Measurements from ENCODE around the gene FAM151A.

Gene FAM151A

DNA sequence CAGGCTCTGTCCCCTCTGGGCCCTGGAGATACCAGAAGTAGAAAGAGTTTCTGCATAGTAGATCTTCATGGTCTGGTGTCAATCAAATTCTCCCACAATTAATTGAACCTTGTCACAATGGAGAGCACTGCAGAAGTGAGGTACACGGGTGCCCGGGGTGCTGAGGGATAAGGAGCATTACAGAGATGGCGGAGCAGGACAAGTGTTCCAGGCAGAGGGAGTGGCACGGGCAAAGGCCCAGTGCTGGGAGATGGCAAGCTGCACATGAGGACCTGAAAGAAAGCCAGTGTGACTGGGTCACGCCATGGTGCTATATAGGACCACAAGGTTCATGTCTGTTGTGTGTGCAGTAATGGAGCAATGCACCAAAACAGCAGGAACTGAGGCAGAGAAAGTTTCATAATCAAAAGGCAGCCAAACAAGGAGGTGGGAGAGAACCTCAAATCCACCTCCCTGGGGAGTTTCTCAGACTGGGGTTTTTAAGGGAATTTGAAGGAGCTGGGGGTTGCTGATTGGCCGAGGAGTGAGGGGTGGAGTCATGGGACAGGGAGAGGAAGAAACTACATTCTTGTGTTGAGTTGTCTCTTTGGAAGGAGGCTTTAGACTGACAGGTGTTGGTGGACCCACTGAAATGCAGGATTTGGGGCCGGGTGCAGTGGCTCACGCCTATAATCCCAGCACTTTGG is 47.6 kb downstream of the FAM151A start:
- no peak for DNase-seq

DNA sequence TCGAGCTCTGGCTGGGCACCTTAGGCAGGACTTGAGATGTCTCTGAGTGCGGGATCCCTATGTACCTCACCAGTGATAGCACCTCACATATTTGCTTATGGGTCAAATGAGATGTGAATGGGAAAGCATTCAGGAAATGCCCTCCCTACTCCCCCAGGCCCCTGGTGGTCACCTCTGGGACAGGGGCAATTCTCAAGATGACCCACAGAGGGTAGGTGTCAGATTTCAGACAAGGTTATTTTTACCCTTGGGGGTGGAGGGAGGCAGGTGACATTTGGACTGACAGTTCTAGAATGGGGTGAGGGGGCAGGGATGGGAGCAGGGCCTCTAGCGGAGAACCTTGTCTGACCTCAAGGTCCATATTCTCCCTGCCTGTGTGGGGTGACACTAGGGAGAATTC is 48.2 kb downstream of the FAM151A start:
- no peak for DNase-seq

DNA sequence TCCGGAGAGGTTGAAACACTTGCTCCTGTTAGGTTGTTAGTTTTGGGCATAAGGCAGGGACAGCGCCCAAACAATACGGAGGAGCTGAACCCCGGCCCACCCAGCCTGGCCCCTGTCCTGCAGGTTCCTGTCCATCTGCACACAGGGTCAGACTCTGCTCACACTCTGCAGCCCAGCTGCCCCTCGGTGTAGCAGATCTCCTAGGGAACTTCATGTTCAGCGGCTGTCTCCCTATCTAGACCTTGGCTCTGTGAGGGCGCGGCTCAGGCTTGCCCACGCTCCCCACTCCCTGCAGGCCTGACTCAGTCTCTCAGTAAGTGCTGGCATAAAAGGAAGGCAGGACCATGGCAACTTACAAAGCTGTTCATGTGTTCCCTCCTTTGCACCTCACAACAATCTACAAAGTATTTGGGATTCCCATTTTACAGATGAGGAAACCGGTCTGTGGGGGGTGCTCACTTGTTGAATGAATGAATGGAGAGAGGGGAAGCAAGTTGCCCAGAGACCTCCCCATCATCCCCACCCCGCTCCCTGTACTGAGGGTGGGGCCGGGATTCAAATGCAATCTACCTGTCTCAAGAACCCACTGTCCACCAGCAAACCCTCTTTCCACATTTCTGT is 49.1 kb downstream of the FAM151A start:
- DNase-seq, result no peak

DNA sequence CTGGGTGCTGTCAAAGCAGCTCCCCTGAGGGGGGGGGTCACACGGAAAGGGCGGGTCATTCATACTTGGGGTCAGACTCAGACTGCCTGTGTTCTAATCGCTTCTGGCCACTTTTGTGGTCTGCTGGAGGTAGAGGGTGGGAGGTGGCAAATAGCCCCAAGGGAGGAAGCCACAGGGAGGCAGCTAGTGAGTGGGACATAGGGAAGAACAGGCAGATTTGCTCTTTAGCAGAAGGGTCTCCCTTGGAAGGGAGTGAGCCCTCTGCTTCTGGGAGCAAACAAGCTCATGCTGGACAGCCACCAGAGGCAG is 50.8 kb downstream of the FAM151A start:
- no peak for DNase-seq

DNA sequence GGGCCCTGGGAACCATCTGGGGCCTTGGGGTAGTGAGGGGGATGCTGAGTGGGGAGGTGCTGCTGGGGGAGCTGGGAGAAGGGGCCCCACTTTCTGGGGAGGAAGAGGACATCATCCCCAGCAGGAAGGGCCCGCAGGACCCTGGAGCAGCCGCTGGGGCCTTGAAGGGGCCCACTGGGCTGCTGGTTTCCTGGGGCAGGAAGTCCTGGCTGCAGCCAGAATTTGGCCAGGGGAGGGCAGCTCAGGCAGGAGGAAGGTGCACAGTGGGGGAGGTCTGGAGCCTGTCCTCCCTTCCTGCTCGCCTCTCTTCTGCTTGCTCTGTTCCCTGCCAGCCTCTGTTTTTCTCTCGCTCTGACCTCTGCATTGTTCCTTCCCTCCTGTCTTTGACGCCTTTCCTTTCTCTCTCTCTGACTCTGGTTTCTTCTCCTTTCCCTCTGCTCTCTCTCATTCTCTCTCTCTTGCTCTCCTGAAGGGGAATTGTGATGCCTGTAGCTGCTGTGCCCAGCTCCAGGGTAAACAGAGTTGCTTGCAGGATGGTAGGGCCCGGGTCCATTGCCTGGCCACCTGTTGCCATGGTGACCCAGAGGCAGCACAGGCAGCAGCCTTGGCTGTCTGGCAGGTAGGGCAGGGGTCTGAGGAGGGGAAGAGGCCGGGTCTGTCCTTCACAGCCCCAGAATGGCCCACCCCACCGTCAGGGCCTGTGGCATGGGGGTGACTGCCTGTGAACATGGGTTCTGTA is 51.4 kb downstream of the FAM151A start:
- DNase-seq, result no peak

DNA sequence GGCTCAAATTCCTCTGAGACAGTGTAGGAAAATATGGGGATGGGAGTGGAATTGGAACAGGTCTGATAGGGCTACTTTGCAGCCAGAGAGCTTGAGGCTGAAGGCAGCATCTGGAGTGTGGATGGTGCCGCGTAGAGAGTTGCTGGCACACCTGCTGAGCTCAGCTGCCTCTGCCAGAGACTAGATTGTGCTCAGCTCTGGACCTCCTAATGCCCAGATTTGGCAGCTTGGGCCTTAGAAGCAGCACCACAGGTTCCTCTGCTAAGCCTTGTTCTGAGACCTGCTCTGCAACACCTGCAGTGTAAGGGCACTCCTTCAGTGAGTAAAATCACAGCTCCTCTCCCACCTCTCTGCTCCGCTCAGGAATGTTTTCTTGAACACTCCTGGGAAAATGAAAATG is 52.0 kb downstream of the FAM151A start:
- no peak for DNase-seq

DNA sequence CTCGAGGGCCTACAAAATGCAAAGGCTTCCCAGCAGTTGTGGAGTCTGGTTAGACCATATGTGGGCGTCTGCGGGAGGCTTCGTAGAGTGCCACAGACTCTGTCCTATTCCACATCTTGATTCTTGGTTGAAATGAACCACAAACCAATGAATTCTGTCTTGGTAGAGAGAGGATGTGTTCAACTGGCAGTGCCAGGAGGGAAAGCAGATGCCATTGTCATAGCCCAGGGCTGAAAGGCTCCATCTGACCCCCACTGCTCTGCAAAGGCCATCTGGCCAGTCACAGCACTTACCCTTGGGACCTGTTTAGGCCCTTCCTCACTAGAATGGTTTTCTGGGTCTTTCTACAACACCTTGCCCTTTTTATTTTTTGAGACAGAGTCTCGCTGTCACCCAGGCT is 53.2 kb downstream of the FAM151A start:
- no peak for DNase-seq

DNA sequence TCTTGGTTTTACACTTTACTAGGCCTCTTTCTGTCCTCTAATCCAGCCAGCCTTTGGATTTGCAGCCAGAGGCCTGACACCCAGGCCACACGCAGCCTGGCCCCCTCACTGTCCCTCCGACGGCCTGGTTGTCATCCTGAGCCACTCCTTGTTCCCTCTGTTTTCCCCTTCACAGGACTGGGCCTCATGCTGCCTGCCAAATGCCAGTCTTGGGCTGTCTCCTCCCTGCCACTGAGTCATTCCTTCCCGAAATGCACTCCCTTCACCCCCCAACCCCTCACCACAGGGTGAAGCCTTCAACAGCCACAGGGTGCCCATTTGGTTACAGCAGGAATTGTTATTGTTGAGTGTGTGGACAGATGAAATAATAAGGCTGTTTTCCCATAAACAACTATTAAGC is 54.0 kb downstream of the FAM151A start:
- DNase-seq, result no peak

DNA sequence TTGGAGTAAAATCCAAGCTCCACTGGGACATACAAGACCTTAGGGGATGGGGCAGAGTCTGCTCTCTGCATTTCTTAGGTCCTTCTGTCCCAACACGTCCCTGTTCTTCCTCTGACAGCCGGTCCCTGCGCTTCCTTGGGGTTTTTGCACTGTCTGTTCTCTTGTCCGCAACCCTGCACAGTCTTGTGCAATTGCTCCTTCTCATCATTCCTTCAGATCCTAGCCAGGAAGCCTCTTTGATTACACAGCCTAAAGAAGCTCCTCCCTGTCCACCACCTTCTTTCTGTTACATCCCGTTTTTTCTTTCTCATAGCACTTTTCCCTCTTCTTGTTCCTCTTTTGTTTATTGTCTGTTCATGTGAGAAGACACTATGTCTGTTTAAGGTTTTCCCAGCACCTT is 55.4 kb downstream of the FAM151A start:
- DNase-seq, result no peak

DNA sequence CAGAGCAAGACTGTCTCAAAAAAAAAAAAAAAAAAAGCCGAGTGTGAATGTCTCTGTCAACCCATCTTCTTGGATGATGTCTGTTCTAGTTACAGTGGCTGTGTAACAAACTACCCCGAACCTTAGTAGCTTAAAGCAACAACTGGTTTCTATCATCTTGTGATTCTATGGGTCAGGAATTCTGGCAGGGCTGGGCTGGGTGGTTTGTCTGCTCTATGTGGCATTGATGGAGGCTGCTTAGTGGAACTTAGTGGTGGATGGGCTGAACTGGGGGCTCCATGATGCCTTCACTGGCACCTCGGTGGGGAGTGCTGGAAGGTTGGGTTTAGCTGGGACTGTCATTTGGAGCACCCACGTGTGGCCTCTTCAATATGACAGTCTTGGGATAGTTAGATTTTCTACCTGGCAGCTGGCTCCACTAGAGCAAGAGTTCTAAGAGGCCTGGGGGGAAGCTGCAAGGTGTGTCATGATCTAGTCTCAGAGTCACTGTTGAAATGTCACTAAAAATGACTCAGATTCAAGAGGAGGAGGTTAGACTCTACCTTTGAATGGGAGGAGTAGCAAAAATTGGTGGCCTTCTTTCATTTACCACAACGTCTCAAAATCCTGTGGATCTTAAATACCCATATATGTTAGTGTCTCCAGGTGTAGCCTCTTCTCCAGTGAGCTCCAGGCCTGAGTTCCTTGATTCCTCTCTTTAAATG is 56.7 kb downstream of the FAM151A start:
- DNase-seq, result no peak

DNA sequence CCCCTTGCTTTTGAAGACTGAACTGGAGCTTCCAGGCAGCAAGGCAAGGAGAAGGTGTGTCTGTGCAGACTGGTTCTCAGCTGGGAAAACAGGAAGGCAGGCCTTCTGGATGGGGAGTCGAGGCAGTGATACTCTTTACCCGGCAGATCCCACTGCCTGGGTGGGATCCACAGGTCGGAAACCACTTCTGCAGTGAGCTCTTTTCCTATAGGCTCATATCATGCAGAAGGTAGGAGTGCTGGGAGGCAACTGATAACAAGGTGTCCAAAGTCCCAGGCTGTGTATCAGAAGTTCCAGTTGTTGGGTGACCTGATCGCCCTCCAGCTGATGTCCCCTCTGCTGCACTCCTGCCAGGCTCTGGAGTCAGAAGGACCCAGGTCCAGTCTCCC is 58.2 kb downstream of the FAM151A start:
- no peak for DNase-seq

DNA sequence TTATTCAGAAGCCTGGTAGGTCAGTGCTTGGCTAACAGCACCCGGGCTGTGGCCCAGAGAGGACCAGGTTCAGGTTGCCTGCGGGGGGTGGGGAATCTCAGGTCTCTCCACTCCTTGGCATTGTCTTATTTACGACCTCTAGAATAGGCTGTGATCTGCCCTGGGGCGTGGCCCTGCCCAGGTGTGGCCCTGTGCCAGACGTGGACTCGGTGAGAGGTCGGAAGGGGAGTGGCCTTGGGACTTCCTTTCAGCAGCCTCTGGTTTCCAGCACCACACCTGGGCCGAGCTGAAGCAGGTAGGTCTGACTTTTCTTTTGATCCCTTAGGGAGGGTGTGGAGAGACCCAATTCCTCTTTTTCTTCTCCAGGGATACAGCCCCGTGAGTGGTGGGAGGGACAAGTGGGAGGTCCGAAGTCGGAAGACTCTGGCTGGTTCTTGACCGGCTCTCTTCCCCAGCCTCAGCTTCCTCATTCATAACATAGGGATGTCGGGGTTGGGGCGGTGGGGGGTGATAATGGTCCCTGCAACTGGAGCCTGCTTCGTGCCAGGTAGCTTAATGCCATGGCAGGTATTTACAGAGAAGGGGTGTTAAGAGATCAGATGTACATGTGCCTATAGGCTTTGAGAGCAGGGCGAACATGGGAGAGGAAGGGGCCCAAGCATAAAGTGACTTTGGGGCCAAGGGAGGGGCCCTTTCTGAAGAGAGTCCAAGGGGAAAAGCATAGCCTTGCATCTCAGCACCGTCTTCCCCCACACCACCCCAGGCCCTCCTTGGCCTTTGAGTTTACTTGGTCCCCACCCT is 58.8 kb downstream of the FAM151A start:
- DNase-seq, result no peak

DNA sequence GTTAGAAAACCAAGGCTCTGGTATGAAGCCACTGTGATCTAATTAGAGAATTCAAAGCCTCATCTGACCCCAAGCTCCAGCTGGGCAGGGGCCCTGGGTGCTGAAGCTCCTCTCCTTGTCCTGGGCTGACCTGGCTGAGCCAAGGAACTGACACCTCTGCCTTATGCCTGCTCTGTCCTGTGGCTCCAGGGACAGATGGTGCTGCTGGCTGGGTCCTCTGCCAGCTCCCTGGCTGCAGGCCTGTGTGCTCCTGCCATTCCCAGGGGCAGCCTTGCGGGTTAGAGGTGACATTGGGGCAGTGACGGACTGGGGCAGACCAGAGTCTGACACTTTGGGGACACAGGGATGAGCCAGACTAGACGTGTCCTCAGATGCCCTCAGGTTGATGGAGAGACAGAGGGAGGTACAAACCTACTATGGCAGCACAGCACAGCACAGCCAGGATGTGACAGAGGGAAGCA is 63.5 kb downstream of the FAM151A start:
- no peak for DNase-seq
